ENCODE measurements around the gene RAB3C. TPM values are rescaled to one million over a fixed set of nuclear protein-coding genes. Genes with fewer than 3 reads are reported as not detected.

RAB3C gene
- total RNA-seq, 1 donor from 2014 or later, result 2.5 TPM

DNA sequence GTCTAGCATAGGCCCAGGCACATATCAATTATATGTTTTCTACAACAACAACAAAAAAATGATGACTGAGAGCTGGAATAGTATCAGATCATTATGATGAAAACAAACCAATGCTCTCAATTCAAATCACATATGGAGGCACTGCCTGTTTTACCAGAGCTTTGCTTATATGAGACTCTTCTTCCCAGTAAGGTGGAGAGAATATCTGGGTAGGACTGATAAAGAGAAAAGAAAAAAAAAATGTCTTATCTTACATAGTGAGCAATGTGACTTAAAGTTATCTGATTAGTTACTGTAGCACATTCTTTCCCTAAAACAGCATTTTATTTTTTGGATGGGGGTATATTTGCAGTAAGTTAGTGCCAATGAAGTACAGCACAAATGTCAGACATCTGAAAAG, 154.8 kb downstream of the RAB3C start:
- DNase-seq (ENCODE audit: extremely low spot score in 2 of 2), result no peak
- Histone ChIP-seq H3K4me1 (no peaks in the 10 kb centered on the region), H3K9me3 (no peaks in the 10 kb centered on the region), H3K27me3 (no peaks in the 10 kb centered on the region), H3K4me3 (no peak overlapping the region), H3K36me3 (no peaks in the 10 kb centered on the region), H3K27ac (no peak overlapping the region)
- no peak for TF ChIP-seq CTCF (IDR thresholded peaks at IDR 0.05)
- no peak for TF ChIP-seq POLR2A (IDR thresholded peaks at IDR 0.05)
- no peak for TF ChIP-seq POLR2AphosphoS5 (IDR thresholded peaks at IDR 0.05; ENCODE audit: insufficient read depth in 1 of 2, low read depth in 1 of 2)
- intact Hi-C loops (cut with DNase I), result no loop called here

DNA sequence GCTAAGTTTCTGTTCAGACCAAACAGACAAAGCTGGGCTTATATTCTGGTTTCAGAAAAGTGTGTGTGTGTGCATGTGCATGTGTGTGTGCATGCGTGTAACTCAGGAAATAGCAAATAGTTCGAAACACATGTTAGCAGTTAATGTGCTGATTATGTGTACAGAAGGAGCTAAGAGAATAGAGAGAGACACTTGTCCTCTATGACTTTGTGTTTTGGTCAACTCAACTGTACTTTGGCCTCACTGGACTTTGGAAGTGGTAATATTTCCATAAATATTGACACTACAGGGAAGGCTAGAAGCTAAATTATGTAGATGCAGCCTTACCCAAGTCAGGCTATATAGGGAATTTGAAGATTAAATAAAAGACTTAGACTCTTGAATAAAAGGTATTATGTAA, 155.5 kb downstream of the RAB3C start:
- TF ChIP-seq POLR2A (IDR thresholded peaks at IDR 0.05), result no peak
- TF ChIP-seq POLR2AphosphoS5 (IDR thresholded peaks at IDR 0.05; ENCODE audit: insufficient read depth in 1 of 2, low read depth in 1 of 2), result no peak
- TF ChIP-seq CTCF (IDR thresholded peaks at IDR 0.05), result no peak
- no peak for DNase-seq (ENCODE audit: extremely low spot score in 2 of 2)
- H3K4me1 ChIP-seq, result no peaks in the 10 kb centered on the region
- no peak overlapping the region for H3K27ac ChIP-seq
- H3K36me3 ChIP-seq, result no peaks in the 10 kb centered on the region
- intact Hi-C loops (cut with DNase I), result no loop called here
- H3K27me3 ChIP-seq, result no peaks in the 10 kb centered on the region
- H3K9me3 ChIP-seq, result no peaks in the 10 kb centered on the region
- H3K4me3 ChIP-seq, result no peak overlapping the region

- TF ChIP-seq POLR2AphosphoS5 (IDR thresholded peaks at IDR 0.05; ENCODE audit: insufficient read depth in 1 of 2, low read depth in 1 of 2) (no peak), CTCF (IDR thresholded peaks at IDR 0.05) (no peak), POLR2A (IDR thresholded peaks at IDR 0.05) (no peak)
- intact Hi-C loops (cut with DNase I), result no loop called here
- Histone ChIP-seq H3K36me3 (no peaks in the 10 kb centered on the region), H3K4me1 (no peaks in the 10 kb centered on the region), H3K9me3 (no peaks in the 10 kb centered on the region), H3K27ac (no peak overlapping the region), H3K4me3 (no peak overlapping the region), H3K27me3 (no peaks in the 10 kb centered on the region)
- no peak for DNase-seq (ENCODE audit: extremely low spot score in 2 of 2)
Observed at GRCh38 chr5:58739051-58739450, 156.2 kb downstream of the RAB3C start.

DNA sequence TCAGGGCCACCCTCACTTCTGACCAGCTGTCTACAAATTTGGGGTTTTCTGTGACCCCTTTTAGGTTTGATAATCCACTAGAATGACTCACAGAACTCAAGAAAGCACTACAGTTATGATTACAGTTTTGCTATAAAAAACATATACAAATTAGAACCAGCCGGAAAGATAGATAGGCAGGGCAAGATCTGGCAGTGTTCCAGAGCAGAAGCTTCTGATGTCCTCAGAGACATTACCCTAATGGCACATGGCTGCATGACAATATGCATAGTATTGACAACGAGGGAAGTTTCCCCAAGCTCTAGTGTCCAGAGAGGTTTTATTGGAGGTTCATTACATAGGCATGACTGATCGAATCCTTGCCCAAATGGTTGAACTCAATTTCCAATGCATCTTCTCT, 158.1 kb downstream of the RAB3C start:
- Histone ChIP-seq H3K27me3 (no peaks in the 10 kb centered on the region), H3K4me3 (no peak overlapping the region), H3K9me3 (no peaks in the 10 kb centered on the region), H3K4me1 (no peaks in the 10 kb centered on the region), H3K27ac (no peak overlapping the region), H3K36me3 (no peaks in the 10 kb centered on the region)
- intact Hi-C loops (cut with DNase I), result no loop called here
- no peak for DNase-seq (ENCODE audit: extremely low spot score in 2 of 2)
- TF ChIP-seq POLR2AphosphoS5 (IDR thresholded peaks at IDR 0.05; ENCODE audit: insufficient read depth in 1 of 2, low read depth in 1 of 2) (no peak), POLR2A (IDR thresholded peaks at IDR 0.05) (no peak)

- TF ChIP-seq CTCF (IDR thresholded peaks at IDR 0.05) (no peak), POLR2A (IDR thresholded peaks at IDR 0.05) (no peak), POLR2AphosphoS5 (IDR thresholded peaks at IDR 0.05; ENCODE audit: insufficient read depth in 1 of 2, low read depth in 1 of 2) (no peak)
- Histone ChIP-seq H3K36me3 (no peaks in the 10 kb centered on the region), H3K27ac (no peak overlapping the region), H3K9me3 (no peaks in the 10 kb centered on the region), H3K4me1 (no peaks in the 10 kb centered on the region), H3K4me3 (no peak overlapping the region), H3K27me3 (no peaks in the 10 kb centered on the region)
- intact Hi-C loops (cut with DNase I), result no loop called here
- no peak for DNase-seq (ENCODE audit: extremely low spot score in 2 of 2)
Observed at GRCh38 chr5:58745350-58745749, 162.5 kb downstream of the RAB3C start.

DNA sequence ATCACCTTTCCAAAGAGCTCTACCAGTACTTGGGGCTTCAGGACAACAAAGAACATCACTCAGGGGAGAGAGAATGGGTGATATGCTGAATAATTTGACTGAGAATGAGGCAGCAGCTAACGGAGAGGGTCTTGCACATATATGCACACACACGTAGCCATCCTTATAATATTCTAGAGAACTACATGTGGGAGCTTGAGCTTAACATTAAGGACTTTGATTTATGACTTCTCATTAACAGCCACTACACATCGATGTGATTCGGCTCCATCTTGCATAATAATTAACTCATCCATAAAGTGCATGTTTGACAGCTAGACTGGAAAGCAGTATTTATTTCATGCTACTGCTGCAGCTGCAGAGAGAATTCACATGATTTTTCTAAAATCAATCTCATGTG, 163.4 kb downstream of the RAB3C start:
- Histone ChIP-seq H3K36me3 (no peaks in the 10 kb centered on the region), H3K27me3 (no peaks in the 10 kb centered on the region), H3K9me3 (no peaks in the 10 kb centered on the region), H3K4me3 (no peak overlapping the region), H3K4me1 (no peaks in the 10 kb centered on the region), H3K27ac (no peak overlapping the region)
- intact Hi-C loops (cut with DNase I), result no loop called here
- no peak for TF ChIP-seq CTCF (IDR thresholded peaks at IDR 0.05)
- TF ChIP-seq POLR2AphosphoS5 (IDR thresholded peaks at IDR 0.05; ENCODE audit: insufficient read depth in 1 of 2, low read depth in 1 of 2), result no peak
- no peak for TF ChIP-seq POLR2A (IDR thresholded peaks at IDR 0.05)
- DNase-seq (ENCODE audit: extremely low spot score in 2 of 2), result no peak

Data from vagina (tissue), 2 donors.